ENCODE measurements around the gene PCAT6.
"Not testable (repeated sequence)": the region's sequence is repeated elsewhere in the genome, so short reads cannot be mapped to it uniquely, and the experiment has no call there.

The PCAT6 gene

GRCh38 chr1:202812176-202813026, 1.6 kb downstream of the PCAT6 start:
- Mint-ChIP-seq H3K4me3 (no peak overlapping the region), H3K27me3 (peaks cover 20% of the 10 kb centered on the region), H3K27ac (no peak overlapping the region), H3K36me3 (ENCODE audit: low read depth) (no peaks in the 10 kb centered on the region), H3K9me3 (no peaks in the 10 kb centered on the region), H3K4me1 (ENCODE audit: low read depth) (peaks cover 27% of the 10 kb centered on the region)
- intact Hi-C loops (cut with micrococcal nuclease) = loop anchor here (2.0 kb wide), 1 partner anchor 48 kb away; no protein-coding TSS in a partner anchor

- H3K27ac Mint-ChIP-seq = no peak overlapping the region
- H3K4me1 Mint-ChIP-seq (ENCODE audit: low read depth) = peaks cover 26% of the 10 kb centered on the region
- intact Hi-C loops (cut with micrococcal nuclease) = no loop called here
- peaks cover 35% of the 10 kb centered on the region for H3K27me3 Mint-ChIP-seq
- no peaks in the 10 kb centered on the region for H3K9me3 Mint-ChIP-seq
- H3K36me3 Mint-ChIP-seq (ENCODE audit: low read depth) = no peaks in the 10 kb centered on the region
- no peak overlapping the region for H3K4me3 Mint-ChIP-seq
These were observed 4.4 kb downstream of the PCAT6 start for GRCh38 chr1:202815120-202815519.

DNA sequence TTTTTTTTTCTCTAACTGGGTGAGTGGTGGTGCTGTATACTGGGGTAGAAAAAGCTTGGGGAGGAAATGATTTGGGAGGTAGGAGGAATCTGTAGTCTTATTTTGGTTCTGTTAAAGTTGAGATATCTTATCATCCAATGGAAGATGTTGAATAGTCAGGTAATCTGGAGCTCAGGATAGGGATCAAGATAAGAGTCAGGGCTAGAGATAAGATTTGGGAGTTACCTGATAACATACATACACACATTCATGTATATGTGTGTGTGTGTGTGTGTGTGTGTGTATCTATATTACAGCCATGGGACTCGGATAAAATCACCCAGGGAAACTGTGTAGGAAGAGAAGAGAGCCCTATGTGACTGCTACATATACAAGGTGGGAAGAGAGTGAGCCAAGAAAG, 8.1 kb downstream of the PCAT6 start:
- intact Hi-C loops (cut with micrococcal nuclease) = no loop called here
- Mint-ChIP-seq H3K36me3 (ENCODE audit: low read depth) (no peaks in the 10 kb centered on the region), H3K4me1 (ENCODE audit: low read depth) (peaks cover 9% of the 10 kb centered on the region), H3K9me3 (no peaks in the 10 kb centered on the region), H3K27ac (no peak overlapping the region), H3K4me3 (no peak overlapping the region), H3K27me3 (peaks cover 17% of the 10 kb centered on the region)

DNA sequence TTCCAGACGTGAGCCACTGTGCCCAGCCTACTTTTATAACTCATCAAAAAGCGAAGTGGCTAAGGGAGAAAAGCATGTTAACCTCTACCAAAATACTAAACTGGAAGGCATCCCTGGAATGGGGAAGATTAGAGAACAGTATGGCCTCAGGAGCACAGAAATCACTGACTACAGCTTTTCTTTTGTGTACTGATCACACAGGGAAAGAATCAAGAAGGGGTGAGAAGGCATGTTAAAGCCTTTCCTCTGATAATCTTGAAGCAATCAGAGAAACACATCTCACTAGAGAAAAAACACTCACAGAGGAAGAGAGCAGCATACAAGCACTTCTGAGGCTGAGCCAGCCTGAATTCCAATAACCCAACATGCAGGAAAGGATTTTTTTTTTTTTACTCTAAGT, 10.7 kb downstream of the PCAT6 start:
- intact Hi-C loops (cut with micrococcal nuclease) = no loop called here
- H3K36me3 Mint-ChIP-seq (ENCODE audit: low read depth) = no peaks in the 10 kb centered on the region
- peaks cover 15% of the 10 kb centered on the region for H3K4me1 Mint-ChIP-seq (ENCODE audit: low read depth)
- H3K27me3 Mint-ChIP-seq = peaks cover 18% of the 10 kb centered on the region
- H3K27ac Mint-ChIP-seq = no peak overlapping the region
- H3K4me3 Mint-ChIP-seq = no peak overlapping the region
- H3K9me3 Mint-ChIP-seq = no peaks in the 10 kb centered on the region

GRCh38 chr1:202825748-202826147, 15.0 kb downstream of the PCAT6 start:
- Mint-ChIP-seq H3K27ac (no peak overlapping the region), H3K36me3 (ENCODE audit: low read depth) (no peaks in the 10 kb centered on the region), H3K9me3 (no peaks in the 10 kb centered on the region), H3K27me3 (peaks cover 3% of the 10 kb centered on the region), H3K4me3 (no peak overlapping the region), H3K4me1 (ENCODE audit: low read depth) (peaks cover 10% of the 10 kb centered on the region)
- intact Hi-C loops (cut with micrococcal nuclease) = no loop called here

GRCh38 chr1:202829223-202829622, 18.5 kb downstream of the PCAT6 start:
- intact Hi-C loops (cut with micrococcal nuclease); H3K27ac Mint-ChIP-seq; H3K36me3 Mint-ChIP-seq (ENCODE audit: low read depth); H3K9me3 Mint-ChIP-seq; H3K4me3 Mint-ChIP-seq; H3K27me3 Mint-ChIP-seq: not testable (repeated sequence)
- H3K4me1 Mint-ChIP-seq (ENCODE audit: low read depth) = peaks cover 10% of the 10 kb centered on the region

GRCh38 chr1:202831906-202832305, 21.2 kb downstream of the PCAT6 start:
- Mint-ChIP-seq H3K4me1 (ENCODE audit: low read depth) (peaks cover 22% of the 10 kb centered on the region), H3K36me3 (ENCODE audit: low read depth) (no peaks in the 10 kb centered on the region), H3K27ac (no peak overlapping the region), H3K27me3 (peaks cover 10% of the 10 kb centered on the region), H3K9me3 (no peaks in the 10 kb centered on the region), H3K4me3 (no peak overlapping the region)
- intact Hi-C loops (cut with micrococcal nuclease) = no loop called here

- Mint-ChIP-seq H3K36me3 (ENCODE audit: low read depth) (no peaks in the 10 kb centered on the region), H3K4me3 (no peak overlapping the region), H3K27me3 (peaks cover 10% of the 10 kb centered on the region), H3K9me3 (no peaks in the 10 kb centered on the region), H3K4me1 (ENCODE audit: low read depth) (peaks cover 31% of the 10 kb centered on the region), H3K27ac (no peak overlapping the region)
- intact Hi-C loops (cut with micrococcal nuclease) = no loop called here
These were observed 24.2 kb downstream of the PCAT6 start for GRCh38 chr1:202834771-202835547.

DNA sequence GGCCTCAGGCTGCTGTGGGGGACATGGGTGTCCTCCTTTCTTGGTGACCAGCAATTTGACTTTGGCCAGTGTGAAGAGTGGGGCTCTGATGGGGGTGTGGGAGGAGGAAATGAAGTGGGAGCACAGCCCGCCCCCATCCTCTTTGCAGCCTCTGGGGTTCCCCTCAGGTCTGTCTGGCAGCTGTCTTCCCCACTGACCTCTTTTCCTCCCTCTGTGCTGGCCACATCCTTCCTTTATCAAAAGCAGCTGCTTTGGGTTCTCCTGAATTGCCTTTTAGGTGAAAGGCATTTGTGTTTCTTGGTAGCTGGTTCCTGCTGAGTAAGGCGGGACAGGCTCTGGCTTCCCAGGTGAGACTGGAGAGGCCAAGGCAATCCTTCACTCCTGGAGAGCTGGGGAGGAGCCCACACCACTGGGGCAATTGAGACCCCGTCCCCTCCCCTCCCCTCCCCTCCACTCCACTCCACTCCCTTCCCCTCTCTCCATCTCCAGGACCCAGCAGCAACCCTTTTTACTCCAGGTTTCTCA, 24.9 kb downstream of the PCAT6 start:
- Mint-ChIP-seq H3K4me1 (ENCODE audit: low read depth) (peaks cover 31% of the 10 kb centered on the region), H3K4me3 (no peak overlapping the region), H3K9me3 (no peaks in the 10 kb centered on the region), H3K36me3 (ENCODE audit: low read depth) (no peaks in the 10 kb centered on the region), H3K27me3 (peaks cover 10% of the 10 kb centered on the region), H3K27ac (no peak overlapping the region)
- intact Hi-C loops (cut with micrococcal nuclease) = no loop called here

GRCh38 chr1:202836623-202837403, 26.1 kb downstream of the PCAT6 start:
- H3K4me3 Mint-ChIP-seq = no peak overlapping the region
- H3K27me3 Mint-ChIP-seq = peaks cover 10% of the 10 kb centered on the region
- peaks cover 31% of the 10 kb centered on the region for H3K4me1 Mint-ChIP-seq (ENCODE audit: low read depth)
- intact Hi-C loops (cut with micrococcal nuclease) = no loop called here
- H3K36me3 Mint-ChIP-seq (ENCODE audit: low read depth) = no peaks in the 10 kb centered on the region
- H3K27ac Mint-ChIP-seq = no peak overlapping the region
- no peaks in the 10 kb centered on the region for H3K9me3 Mint-ChIP-seq

DNA sequence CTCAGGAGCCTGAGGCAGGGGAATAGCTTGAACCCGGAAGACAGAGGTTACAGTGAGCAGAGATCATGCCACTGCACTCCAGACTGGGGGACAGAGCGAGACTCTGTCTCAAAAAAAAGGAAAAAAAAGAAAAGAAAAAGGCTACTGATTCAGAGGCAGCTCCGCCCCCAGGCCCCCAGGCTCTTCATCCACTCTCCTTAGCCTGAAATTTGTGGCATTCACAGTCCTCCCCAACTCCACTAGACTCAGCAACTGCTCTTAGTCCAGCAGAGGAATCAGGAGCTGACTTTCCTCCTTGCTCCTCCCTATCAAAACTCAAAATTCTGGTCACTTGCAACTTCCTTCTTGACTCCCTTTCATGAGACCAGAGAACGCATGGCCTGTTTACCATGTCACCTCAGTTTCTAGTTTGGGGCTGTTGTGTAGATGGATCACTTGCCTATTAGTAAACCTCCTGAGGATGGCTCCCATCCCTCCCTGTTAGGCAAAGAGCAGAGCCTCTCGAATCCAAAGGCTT, 27.1 kb downstream of the PCAT6 start:
- intact Hi-C loops (cut with micrococcal nuclease) = no loop called here
- Mint-ChIP-seq H3K4me3 (no peak overlapping the region), H3K27me3 (peaks cover 10% of the 10 kb centered on the region), H3K36me3 (ENCODE audit: low read depth) (no peaks in the 10 kb centered on the region), H3K4me1 (ENCODE audit: low read depth) (peaks cover 31% of the 10 kb centered on the region), H3K9me3 (no peaks in the 10 kb centered on the region), H3K27ac (no peak overlapping the region)

GRCh38 chr1:202843081-202843480, 32.3 kb downstream of the PCAT6 start:
- H3K4me3 Mint-ChIP-seq = no peak overlapping the region
- intact Hi-C loops (cut with micrococcal nuclease) = no loop called here
- H3K9me3 Mint-ChIP-seq = no peaks in the 10 kb centered on the region
- peaks cover 7% of the 10 kb centered on the region for H3K4me1 Mint-ChIP-seq (ENCODE audit: low read depth)
- H3K27ac Mint-ChIP-seq = no peak overlapping the region
- H3K27me3 Mint-ChIP-seq = peaks cover 5% of the 10 kb centered on the region
- H3K36me3 Mint-ChIP-seq (ENCODE audit: low read depth) = no peaks in the 10 kb centered on the region

DNA sequence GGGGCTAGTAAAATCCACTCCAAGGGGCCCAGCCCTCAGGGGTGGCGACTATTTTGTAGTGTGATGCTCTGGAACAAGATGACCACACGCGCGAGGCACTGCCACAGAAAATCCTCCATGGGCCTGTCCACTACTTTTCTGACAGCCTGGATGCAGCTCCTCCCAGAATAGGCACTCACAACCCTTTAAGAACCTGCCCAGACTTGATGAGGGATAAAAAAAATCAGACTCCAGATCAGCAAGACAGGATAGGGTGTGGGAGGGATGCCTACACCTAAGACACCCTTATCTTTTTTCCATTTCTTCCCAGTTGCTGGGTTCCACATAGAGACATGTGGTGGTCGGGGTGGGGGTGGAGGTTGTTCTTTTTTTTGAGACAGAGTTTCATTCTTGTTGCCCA, 33.5 kb downstream of the PCAT6 start:
- H3K27ac Mint-ChIP-seq = no peak overlapping the region
- intact Hi-C loops (cut with micrococcal nuclease) = no loop called here
- H3K9me3 Mint-ChIP-seq = no peaks in the 10 kb centered on the region

More for the DNA sequence above, 33.5 kb downstream of the PCAT6 start:
- Mint-ChIP-seq H3K36me3 (ENCODE audit: low read depth) (no peaks in the 10 kb centered on the region), H3K4me1 (ENCODE audit: low read depth) (peaks cover 6% of the 10 kb centered on the region), H3K4me3 (no peak overlapping the region), H3K27me3 (peaks cover 5% of the 10 kb centered on the region)

Measured in dendritic cell treated with granulocyte-macrophage colony-stimulating factor and Interleukin-4, amounts not matched to agents 40 ng/mL and 50 ng/mL, for 4 days (primary cell).